WTC11 (cell line): Measurements from ENCODE around the gene ARL10. TPM values are rescaled to one million over a fixed set of nuclear protein-coding genes. Genes with fewer than 3 reads are reported as not detected.

Experiments used
- ATF2 ChIP-seq: sonication (generic); formaldehyde crosslinking; IDR thresholded peaks from 2 replicates; pipeline ENCODE4 v1.8.1; 2022; ENCODE audit warnings: low read depth, missing genetic modification reagents, borderline replicate concordance
- ATF6 ChIP-seq: sonication (generic); formaldehyde crosslinking; IDR thresholded peaks from 2 replicates; pipeline ENCODE4 v1.8.1; 2023; ENCODE audit warnings: mild to moderate bottlenecking, missing genetic modification reagents
- CDX4 ChIP-seq: fragments of 250-450 bp; sonication (Bioruptor Pico); IDR thresholded peaks from 2 replicates; pipeline ENCODE4 v1.9.0; 2021; ENCODE audit warnings: moderate library complexity, mild to moderate bottlenecking, inconsistent platforms, borderline replicate concordance
- CREM ChIP-seq: sonication (generic); formaldehyde crosslinking; IDR thresholded peaks from 2 replicates; pipeline ENCODE4 v1.8.1; 2022; ENCODE audit warnings: mild to moderate bottlenecking, missing genetic modification reagents, moderate library complexity
- E2F5 ChIP-seq: sonication (generic); formaldehyde crosslinking; IDR thresholded peaks from 2 replicates; pipeline ENCODE4 v1.8.1; 2022; ENCODE audit warnings: mild to moderate bottlenecking, moderate library complexity, missing genetic modification reagents
- IRF1 ChIP-seq: sonication (generic); formaldehyde crosslinking; IDR thresholded peaks from 2 replicates; pipeline ENCODE4 v1.8.0; 2023; ENCODE audit warnings: missing genetic modification reagents
- SMAD3 ChIP-seq: sonication (generic); formaldehyde crosslinking; IDR thresholded peaks from 2 replicates; pipeline ENCODE4 v1.8.0; 2022; ENCODE audit warnings: missing genetic modification reagents, mild to moderate bottlenecking, borderline replicate concordance
- TEAD1 ChIP-seq: sonication (generic); formaldehyde crosslinking; IDR thresholded peaks from 2 replicates; pipeline ENCODE4 v1.8.0; 2022; ENCODE audit warnings: mild to moderate bottlenecking, missing genetic modification reagents
- ZNF281 ChIP-seq: sonication (generic); formaldehyde crosslinking; IDR thresholded peaks from 2 replicates; pipeline ENCODE4 v1.8.0; 2023; ENCODE audit warnings: mild to moderate bottlenecking, missing genetic modification reagents
- ZNF423 ChIP-seq: fragments of 250-450 bp; sonication (Bioruptor Pico); IDR thresholded peaks from 2 replicates; pipeline ENCODE4 v2.1.2; 2022; ENCODE audit warnings: mild to moderate bottlenecking, moderate library complexity
- total RNA-seq: library from RNA; stranded (reverse); gene quantifications from 3 replicates; pipeline ENCODE4 v1.2.3, GENCODE V29; 2021
- TF ChIP-seq, protein P1 (sequence below): sonication (generic); formaldehyde crosslinking; IDR thresholded peaks from 2 replicates; pipeline ENCODE4 v1.8.0; 2023; ENCODE audit warnings: missing genetic modification reagents, mild to moderate bottlenecking, borderline replicate concordance
- TF ChIP-seq, protein P2 (sequence below): sonication (generic); formaldehyde crosslinking; IDR thresholded peaks from 2 replicates; pipeline ENCODE4 v1.8.1; 2022; ENCODE audit warnings: missing genetic modification reagents, borderline replicate concordance

The ARL10 gene
- total RNA-seq, 1 experiment from 2014 or later: 6.8 TPM

DNA sequence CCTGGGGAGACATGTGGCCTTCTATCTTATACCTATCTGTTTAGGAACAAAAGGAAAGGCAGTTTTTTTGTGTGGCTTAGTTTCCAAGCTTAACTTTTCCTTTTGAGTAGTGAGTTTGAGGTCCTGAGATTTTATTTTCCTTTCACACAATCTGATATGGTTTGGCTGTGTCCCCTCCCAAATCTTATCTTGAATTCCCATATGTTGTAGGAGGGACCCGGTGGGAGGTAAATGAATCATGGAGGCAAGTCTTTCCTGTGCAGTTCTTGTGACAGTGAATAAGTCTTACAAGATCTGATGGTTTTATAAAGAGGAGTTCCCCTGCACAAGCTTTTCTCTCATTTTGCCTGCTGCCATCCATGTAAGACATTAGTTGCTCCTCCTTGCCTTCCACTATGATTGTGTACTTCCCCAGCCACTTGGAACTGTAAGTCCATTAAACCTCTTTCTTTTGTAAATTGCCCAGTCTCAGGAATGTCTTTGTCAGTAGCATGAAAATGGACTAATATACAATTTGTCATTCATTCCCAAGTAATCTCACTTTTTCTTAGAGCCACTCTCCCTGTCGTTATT is 55.8 kb downstream of the ARL10 start (continued):
- TF ChIP-seq, protein P1, sequence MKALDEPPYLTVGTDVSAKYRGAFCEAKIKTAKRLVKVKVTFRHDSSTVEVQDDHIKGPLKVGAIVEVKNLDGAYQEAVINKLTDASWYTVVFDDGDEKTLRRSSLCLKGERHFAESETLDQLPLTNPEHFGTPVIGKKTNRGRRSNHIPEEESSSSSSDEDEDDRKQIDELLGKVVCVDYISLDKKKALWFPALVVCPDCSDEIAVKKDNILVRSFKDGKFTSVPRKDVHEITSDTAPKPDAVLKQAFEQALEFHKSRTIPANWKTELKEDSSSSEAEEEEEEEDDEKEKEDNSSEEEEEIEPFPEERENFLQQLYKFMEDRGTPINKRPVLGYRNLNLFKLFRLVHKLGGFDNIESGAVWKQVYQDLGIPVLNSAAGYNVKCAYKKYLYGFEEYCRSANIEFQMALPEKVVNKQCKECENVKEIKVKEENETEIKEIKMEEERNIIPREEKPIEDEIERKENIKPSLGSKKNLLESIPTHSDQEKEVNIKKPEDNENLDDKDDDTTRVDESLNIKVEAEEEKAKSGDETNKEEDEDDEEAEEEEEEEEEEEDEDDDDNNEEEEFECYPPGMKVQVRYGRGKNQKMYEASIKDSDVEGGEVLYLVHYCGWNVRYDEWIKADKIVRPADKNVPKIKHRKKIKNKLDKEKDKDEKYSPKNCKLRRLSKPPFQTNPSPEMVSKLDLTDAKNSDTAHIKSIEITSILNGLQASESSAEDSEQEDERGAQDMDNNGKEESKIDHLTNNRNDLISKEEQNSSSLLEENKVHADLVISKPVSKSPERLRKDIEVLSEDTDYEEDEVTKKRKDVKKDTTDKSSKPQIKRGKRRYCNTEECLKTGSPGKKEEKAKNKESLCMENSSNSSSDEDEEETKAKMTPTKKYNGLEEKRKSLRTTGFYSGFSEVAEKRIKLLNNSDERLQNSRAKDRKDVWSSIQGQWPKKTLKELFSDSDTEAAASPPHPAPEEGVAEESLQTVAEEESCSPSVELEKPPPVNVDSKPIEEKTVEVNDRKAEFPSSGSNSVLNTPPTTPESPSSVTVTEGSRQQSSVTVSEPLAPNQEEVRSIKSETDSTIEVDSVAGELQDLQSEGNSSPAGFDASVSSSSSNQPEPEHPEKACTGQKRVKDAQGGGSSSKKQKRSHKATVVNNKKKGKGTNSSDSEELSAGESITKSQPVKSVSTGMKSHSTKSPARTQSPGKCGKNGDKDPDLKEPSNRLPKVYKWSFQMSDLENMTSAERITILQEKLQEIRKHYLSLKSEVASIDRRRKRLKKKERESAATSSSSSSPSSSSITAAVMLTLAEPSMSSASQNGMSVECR (CRISPR knock-in tag): no peak
- TF ChIP-seq TEAD1 (CRISPR knock-in tag): no peak
- no peak for TF ChIP-seq CREM (CRISPR knock-in tag)
- TF ChIP-seq, protein P2, sequence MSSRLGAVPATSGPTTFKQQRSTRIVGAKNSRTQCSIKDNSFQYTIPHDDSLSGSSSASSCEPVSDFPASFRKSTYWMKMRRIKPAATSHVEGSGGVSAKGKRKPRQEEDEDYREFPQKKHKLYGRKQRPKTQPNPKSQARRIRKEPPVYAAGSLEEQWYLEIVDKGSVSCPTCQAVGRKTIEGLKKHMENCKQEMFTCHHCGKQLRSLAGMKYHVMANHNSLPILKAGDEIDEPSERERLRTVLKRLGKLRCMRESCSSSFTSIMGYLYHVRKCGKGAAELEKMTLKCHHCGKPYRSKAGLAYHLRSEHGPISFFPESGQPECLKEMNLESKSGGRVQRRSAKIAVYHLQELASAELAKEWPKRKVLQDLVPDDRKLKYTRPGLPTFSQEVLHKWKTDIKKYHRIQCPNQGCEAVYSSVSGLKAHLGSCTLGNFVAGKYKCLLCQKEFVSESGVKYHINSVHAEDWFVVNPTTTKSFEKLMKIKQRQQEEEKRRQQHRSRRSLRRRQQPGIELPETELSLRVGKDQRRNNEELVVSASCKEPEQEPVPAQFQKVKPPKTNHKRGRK (CRISPR knock-in tag): no peak
- no peak for TF ChIP-seq ZNF281 (CRISPR knock-in tag)
- TF ChIP-seq CDX4 (CRISPR knock-in tag): no peak
- TF ChIP-seq E2F5 (CRISPR knock-in tag): no peak
- TF ChIP-seq ATF6 (CRISPR knock-in tag): no peak
- no peak for TF ChIP-seq IRF1 (CRISPR knock-in tag)
- no peak for TF ChIP-seq ATF2
- TF ChIP-seq ZNF423: no peak
- no peak for TF ChIP-seq SMAD3
